ENCODE results near the gene ZMYND19.

The ZMYND19 gene

DNA sequence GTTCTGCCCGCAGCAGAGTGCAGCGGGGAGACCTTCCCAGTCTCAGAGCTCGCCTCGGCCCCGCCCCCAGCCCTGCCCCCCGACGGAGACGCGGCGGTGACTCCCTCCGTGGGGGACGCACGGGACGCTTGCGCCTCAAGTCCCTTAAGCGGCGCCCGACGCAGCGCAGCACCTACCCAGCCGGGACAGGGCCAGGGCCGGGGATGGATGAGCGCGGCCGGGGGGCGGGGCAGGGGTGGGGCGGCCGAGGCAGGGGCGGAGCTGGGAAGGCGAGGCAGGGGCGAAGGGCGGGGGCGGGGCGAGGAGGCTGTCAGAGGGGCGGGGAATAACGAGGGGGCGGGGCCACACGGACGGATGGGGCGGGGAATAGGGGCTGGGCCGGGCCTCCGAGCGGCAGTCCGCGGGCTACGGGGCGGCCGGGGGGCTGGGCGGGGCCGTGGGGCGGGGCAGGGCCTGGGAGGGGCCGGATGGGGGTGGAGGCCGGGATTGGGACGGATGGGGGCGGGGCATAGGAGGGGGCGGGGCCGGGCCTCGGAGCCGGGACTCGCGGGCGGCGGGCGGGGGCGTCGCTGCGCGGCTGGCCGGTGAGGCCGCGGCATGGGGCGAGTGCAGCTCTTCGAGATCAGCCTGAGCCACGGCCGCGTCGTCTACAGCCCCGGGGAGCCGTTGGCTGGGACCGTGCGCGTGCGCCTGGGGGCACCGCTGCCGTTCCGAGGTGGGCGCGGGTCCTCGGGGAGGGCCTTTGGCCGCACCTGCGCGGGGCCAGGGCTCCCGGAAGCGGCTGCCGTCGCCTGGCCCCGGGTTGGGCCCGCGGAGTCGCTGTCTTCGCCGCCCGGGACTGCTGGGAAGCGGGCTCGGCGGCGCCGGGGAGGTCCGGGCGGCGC lies 15.1 kb upstream of the ZMYND19 start, which contains the start of gene ARRDC1:
Gene ARRDC1 (plus strand): TSS at position 566 of the 884 bp plus-strand sequence. CDS start 32 bp downstream, at position 598.
- peak within 1 kb of the TSS; percentile 68 for H2AFZ ChIP-seq
- TF ChIP-seq, protein P1, sequence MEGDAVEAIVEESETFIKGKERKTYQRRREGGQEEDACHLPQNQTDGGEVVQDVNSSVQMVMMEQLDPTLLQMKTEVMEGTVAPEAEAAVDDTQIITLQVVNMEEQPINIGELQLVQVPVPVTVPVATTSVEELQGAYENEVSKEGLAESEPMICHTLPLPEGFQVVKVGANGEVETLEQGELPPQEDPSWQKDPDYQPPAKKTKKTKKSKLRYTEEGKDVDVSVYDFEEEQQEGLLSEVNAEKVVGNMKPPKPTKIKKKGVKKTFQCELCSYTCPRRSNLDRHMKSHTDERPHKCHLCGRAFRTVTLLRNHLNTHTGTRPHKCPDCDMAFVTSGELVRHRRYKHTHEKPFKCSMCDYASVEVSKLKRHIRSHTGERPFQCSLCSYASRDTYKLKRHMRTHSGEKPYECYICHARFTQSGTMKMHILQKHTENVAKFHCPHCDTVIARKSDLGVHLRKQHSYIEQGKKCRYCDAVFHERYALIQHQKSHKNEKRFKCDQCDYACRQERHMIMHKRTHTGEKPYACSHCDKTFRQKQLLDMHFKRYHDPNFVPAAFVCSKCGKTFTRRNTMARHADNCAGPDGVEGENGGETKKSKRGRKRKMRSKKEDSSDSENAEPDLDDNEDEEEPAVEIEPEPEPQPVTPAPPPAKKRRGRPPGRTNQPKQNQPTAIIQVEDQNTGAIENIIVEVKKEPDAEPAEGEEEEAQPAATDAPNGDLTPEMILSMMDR (IDR thresholded peaks at IDR 0.05): no peak
- peaks cover 2% of the 10 kb centered on the region for H3K79me2 ChIP-seq
- no peak within 1 kb of the TSS for H3K9ac ChIP-seq
- H3K4me1 ChIP-seq: peaks cover 9% of the 10 kb centered on the region
- peak within 1 kb of the TSS; percentile 22 for H3K27ac ChIP-seq
- H3K4me2 ChIP-seq (ENCODE audit: low read length): peak within 1 kb of the TSS; percentile 71
- no peaks in the 10 kb centered on the region for H3K27me3 ChIP-seq (ENCODE audit: control insufficient read depth, insufficient read depth, low read length)
- peak within 1 kb of the TSS; percentile 52 for H3K4me3 ChIP-seq (ENCODE audit: low read depth, low read length)
- no peaks in the 10 kb centered on the region for H3K36me3 ChIP-seq (ENCODE audit: control insufficient read depth, insufficient read depth, low read length)
- no peaks in the 10 kb centered on the region for H3K9me3 ChIP-seq (ENCODE audit: control insufficient read depth, low read length)

DNA sequence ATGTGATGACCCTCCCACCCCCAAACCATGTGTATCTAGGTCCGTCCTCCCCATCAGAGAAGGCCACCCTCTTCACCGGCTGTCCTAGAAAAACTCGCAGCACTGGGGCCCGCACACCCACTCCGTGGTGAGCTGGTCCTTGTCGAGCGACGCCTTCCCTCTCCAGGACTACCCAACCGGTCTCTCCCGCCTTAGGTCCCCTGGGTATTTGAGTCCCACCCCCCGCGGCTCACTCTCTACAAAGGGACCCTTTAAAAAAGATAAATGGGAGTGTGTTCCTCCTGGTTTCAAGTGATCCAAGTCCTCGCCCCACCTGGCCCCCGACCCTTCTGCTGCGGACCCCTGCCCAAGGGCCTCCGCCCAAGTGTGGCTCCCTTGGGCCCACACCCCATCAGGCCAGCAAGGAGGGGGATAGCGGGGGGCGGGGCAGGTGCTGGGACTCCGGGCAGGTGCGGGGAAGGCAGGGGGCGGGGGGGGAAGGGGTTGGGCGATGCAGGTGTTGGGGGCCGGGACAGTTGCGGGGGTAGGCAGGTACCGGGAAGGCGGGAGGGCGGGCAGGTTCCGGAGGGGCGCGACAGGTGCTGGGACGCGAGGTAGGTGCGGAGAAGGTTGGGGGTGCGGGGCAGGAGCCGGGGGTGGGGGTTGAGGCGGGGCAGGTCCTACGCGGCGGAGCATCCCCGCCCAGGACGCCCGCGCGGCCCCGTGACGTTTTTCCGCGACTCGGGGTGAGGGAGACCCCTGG lies 14.2 kb upstream of the ZMYND19 start:
- TF ChIP-seq, protein P1 (IDR thresholded peaks at IDR 0.05): no peak
- no peaks in the 10 kb centered on the region for H3K9me3 ChIP-seq (ENCODE audit: control insufficient read depth, low read length)

DNA sequence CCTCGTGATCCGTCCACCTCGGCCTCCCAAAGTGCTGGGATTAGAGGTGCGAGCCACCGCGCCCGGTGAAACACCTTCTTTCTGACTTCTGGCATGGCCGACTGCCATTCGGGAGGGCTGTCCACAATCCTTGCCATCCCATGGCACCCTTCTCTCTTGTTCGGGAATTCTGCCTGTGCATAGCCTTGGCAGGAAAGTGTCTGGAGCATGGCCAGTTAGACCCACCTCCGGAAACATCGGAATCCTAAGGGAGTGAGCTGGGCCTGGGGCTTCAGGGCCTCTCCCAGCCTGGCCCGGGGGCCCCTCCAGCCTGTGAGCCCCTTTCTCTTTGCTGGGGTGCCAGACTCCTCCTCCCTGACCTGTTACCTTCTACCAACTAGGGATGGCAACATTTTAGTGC lies 13.6 kb upstream of the ZMYND19 start:
- no peaks in the 10 kb centered on the region for H3K9me3 ChIP-seq (ENCODE audit: control insufficient read depth, low read length)
- no peak overlapping the region for H2AFZ ChIP-seq
- no peak overlapping the region for H3K4me2 ChIP-seq (ENCODE audit: low read length)
- no peaks in the 10 kb centered on the region for H3K36me3 ChIP-seq (ENCODE audit: control insufficient read depth, insufficient read depth, low read length)
- H3K4me3 ChIP-seq (ENCODE audit: low read depth, low read length): no peak overlapping the region
- TF ChIP-seq, protein P1 (IDR thresholded peaks at IDR 0.05): no peak
- H3K27me3 ChIP-seq (ENCODE audit: control insufficient read depth, insufficient read depth, low read length): no peaks in the 10 kb centered on the region
- H3K9ac ChIP-seq: no peak overlapping the region
- H3K4me1 ChIP-seq: peaks cover 9% of the 10 kb centered on the region
- H3K79me2 ChIP-seq: no peaks in the 10 kb centered on the region
- H3K27ac ChIP-seq: no peak overlapping the region

More for the DNA sequence above, 14.2 kb upstream of the ZMYND19 start:
- no peaks in the 10 kb centered on the region for H3K27me3 ChIP-seq (ENCODE audit: control insufficient read depth, insufficient read depth, low read length)
- no peak overlapping the region for H3K27ac ChIP-seq
- H2AFZ ChIP-seq: peak overlapping the region; percentile 50
- peak overlapping the region; percentile 11 for H3K4me3 ChIP-seq (ENCODE audit: low read depth, low read length)
- H3K4me2 ChIP-seq (ENCODE audit: low read length): no peak overlapping the region
- no peaks in the 10 kb centered on the region for H3K36me3 ChIP-seq (ENCODE audit: control insufficient read depth, insufficient read depth, low read length)
- no peaks in the 10 kb centered on the region for H3K79me2 ChIP-seq
- H3K9ac ChIP-seq: no peak overlapping the region
- H3K4me1 ChIP-seq: peaks cover 9% of the 10 kb centered on the region

DNA sequence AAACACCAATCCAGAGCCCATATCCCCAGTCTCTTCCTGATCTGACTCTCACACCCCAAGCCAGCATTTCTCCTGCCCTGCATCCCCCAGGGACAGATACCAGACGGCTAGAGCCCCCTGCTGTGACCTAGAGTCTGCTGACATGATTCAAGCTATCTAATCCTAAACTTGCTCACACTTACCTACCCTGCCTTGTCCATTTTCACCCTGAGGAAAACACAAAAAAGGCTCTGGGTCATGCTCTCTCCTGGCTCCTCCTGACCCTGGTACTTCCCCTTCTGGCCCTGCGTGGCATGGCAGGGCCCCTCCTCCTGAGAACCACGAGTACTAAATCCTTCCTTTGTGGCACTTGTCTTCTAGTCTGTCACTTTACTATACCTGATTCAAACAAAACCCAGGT lies 12.3 kb upstream of the ZMYND19 start:
- H3K4me3 ChIP-seq (ENCODE audit: low read depth, low read length): no peak overlapping the region
- H3K9ac ChIP-seq: no peak overlapping the region
- H3K9me3 ChIP-seq (ENCODE audit: control insufficient read depth, low read length): no peaks in the 10 kb centered on the region
- no peak overlapping the region for H2AFZ ChIP-seq
- H3K27me3 ChIP-seq (ENCODE audit: control insufficient read depth, insufficient read depth, low read length): no peaks in the 10 kb centered on the region
- H3K27ac ChIP-seq: no peak overlapping the region
- TF ChIP-seq, protein P1 (IDR thresholded peaks at IDR 0.05): no peak
- H3K4me2 ChIP-seq (ENCODE audit: low read length): no peak overlapping the region
- peaks cover 9% of the 10 kb centered on the region for H3K4me1 ChIP-seq
- H3K79me2 ChIP-seq: no peaks in the 10 kb centered on the region
- H3K36me3 ChIP-seq (ENCODE audit: control insufficient read depth, insufficient read depth, low read length): no peaks in the 10 kb centered on the region
